ENCODE data around the gene CACNA1C.

DNA sequence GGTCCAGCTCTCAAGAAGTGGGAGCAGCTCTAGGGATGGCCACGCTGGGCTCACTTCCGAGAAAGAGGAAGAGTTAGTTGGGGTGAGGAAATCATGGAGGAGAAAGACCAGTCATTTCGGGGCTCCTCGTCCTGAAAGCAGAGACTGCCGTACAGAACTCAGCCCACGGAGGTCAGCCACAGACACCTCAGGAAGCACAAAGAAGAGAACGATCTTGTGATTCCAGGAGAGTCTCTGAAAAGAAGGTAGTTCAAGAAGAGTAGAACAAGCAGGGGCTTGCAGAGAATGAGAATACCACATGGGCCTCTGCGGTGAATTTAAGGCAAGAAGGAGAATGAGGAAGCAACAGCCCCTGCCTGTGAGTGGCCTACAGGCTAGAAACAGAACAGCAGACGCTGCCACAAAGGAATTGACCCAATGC is 311.9 kb downstream of the CACNA1C start:
- TF ChIP-seq, protein P1, sequence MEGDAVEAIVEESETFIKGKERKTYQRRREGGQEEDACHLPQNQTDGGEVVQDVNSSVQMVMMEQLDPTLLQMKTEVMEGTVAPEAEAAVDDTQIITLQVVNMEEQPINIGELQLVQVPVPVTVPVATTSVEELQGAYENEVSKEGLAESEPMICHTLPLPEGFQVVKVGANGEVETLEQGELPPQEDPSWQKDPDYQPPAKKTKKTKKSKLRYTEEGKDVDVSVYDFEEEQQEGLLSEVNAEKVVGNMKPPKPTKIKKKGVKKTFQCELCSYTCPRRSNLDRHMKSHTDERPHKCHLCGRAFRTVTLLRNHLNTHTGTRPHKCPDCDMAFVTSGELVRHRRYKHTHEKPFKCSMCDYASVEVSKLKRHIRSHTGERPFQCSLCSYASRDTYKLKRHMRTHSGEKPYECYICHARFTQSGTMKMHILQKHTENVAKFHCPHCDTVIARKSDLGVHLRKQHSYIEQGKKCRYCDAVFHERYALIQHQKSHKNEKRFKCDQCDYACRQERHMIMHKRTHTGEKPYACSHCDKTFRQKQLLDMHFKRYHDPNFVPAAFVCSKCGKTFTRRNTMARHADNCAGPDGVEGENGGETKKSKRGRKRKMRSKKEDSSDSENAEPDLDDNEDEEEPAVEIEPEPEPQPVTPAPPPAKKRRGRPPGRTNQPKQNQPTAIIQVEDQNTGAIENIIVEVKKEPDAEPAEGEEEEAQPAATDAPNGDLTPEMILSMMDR (IDR thresholded peaks at IDR 0.05) = no peak
- TF ChIP-seq EZH2 (IDR thresholded peaks at IDR 0.05; ENCODE audit: borderline replicate concordance, insufficient read depth, low read depth, low read length, poor library complexity, severe bottlenecking) = no peak

Data from B cell (primary cell).